Neural crest cell (in vitro differentiated cells): ENCODE results near the gene ST7. TPM values are rescaled to one million over a fixed set of nuclear protein-coding genes. Genes with fewer than 3 reads are reported as not detected.

Experiments
- DNase-seq: peaks from one replicate; pipeline ENCODE4 v3.0.0; 2021; ENCODE audit warnings: low read depth, mixed read lengths, low spot score
- H3K27ac Mint-ChIP-seq: one replicate; pipeline ENCODE4 v1.8.0; 2021; ENCODE audit warnings: mild to moderate bottlenecking, mixed read lengths; ENCODE audit not compliant: unreplicated experiment
- H3K27me3 Mint-ChIP-seq: 2 replicates; pipeline ENCODE4 v1.8.0; 2021; ENCODE audit warnings: low read depth, mild to moderate bottlenecking, mixed read lengths
- H3K36me3 Mint-ChIP-seq: 2 replicates; pipeline ENCODE4 v1.8.0; 2021; ENCODE audit warnings: low read depth, mild to moderate bottlenecking, mixed read lengths
- H3K4me1 Mint-ChIP-seq: 2 replicates; pipeline ENCODE4 v1.8.0; 2021; ENCODE audit warnings: mixed read lengths
- H3K4me3 Mint-ChIP-seq: one replicate; pipeline ENCODE4 v1.8.0; 2021; ENCODE audit warnings: mild to moderate bottlenecking, mixed read lengths
- H3K9me3 Mint-ChIP-seq: 2 replicates; pipeline ENCODE4 v1.8.0; 2021; ENCODE audit warnings: mixed read lengths
- CTCF ChIP-seq: fragments of 200-600 bp; sonication (generic); conservative IDR thresholded peaks from 2 replicates; pipeline ENCODE4 v1.5.0; 2021; ENCODE audit warnings: antibody characterized with exemption, mild to moderate bottlenecking
- total RNA-seq: library from RNA; stranded (reverse); gene quantifications from 2 replicates; pipeline ENCODE4 v1.2.1, GENCODE V29; 2021

The ST7 gene
- total RNA-seq, 1 donor from 2014 or later: 22.4 TPM

- Mint-ChIP-seq H3K4me1 (no peaks in the 10 kb centered on the region), H3K27ac (no peak overlapping the region), H3K9me3 (no peaks in the 10 kb centered on the region), H3K4me3 (no peak overlapping the region), H3K36me3 (no peaks in the 10 kb centered on the region), H3K27me3 (no peaks in the 10 kb centered on the region)
- DNase-seq: no peak
- no peak for TF ChIP-seq CTCF
Observed at GRCh38 chr7:117011419-117012260, 58.3 kb downstream of the ST7 start.

DNA sequence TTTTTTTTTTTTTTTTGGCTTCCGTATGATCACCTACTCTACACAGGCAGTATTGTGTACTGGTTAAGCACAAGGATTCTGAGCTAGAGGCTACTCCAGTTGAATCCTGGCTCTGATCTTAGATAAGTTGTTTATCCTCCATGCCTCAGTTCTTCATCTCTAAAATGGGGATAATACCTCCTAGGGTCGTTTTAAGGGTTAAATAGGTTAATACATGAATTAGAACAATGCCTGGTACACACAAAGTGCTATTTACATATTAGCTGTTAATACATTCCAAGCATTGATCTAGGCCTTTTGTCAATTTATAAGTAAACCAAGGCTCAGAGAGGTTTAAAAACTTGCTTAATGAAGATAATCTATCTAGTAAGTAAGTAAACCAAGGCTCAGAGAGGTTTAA, 59.0 kb downstream of the ST7 start:
- H3K27me3 Mint-ChIP-seq: no peaks in the 10 kb centered on the region
- H3K4me3 Mint-ChIP-seq: no peak overlapping the region
- no peaks in the 10 kb centered on the region for H3K9me3 Mint-ChIP-seq
- H3K4me1 Mint-ChIP-seq: no peaks in the 10 kb centered on the region
- H3K27ac Mint-ChIP-seq: no peak overlapping the region
- DNase-seq: no peak
- TF ChIP-seq CTCF: no peak
- no peaks in the 10 kb centered on the region for H3K36me3 Mint-ChIP-seq

DNA sequence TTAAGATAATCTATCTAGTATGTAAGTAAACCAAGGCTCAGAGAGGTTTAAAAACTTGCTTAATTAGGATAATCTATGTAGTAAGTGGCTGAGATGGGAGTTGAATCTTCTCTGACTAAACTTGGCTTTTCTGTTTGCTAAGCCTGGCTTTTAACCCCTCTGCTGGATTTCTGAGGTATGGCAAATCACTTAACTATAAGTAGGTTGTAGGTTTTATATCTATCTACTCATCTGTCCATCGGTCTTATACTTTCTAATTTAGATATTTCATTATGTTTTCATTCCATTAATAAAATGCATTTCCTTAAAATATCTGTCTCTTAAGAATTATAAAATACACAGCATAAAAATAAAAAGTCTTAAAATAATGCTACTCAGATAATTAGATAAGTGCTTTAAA, 59.4 kb downstream of the ST7 start:
- H3K9me3 Mint-ChIP-seq: no peaks in the 10 kb centered on the region
- no peak overlapping the region for H3K27ac Mint-ChIP-seq
- H3K27me3 Mint-ChIP-seq: no peaks in the 10 kb centered on the region
- H3K36me3 Mint-ChIP-seq: no peaks in the 10 kb centered on the region
- TF ChIP-seq CTCF: peak; percentile 56
- H3K4me1 Mint-ChIP-seq: no peaks in the 10 kb centered on the region
- no peak overlapping the region for H3K4me3 Mint-ChIP-seq
- no peak for DNase-seq

- H3K27me3 Mint-ChIP-seq: no peaks in the 10 kb centered on the region
- H3K27ac Mint-ChIP-seq: no peak overlapping the region
- no peaks in the 10 kb centered on the region for H3K9me3 Mint-ChIP-seq
Observed at GRCh38 chr7:117014099-117014656, 60.9 kb downstream of the ST7 start.

DNA sequence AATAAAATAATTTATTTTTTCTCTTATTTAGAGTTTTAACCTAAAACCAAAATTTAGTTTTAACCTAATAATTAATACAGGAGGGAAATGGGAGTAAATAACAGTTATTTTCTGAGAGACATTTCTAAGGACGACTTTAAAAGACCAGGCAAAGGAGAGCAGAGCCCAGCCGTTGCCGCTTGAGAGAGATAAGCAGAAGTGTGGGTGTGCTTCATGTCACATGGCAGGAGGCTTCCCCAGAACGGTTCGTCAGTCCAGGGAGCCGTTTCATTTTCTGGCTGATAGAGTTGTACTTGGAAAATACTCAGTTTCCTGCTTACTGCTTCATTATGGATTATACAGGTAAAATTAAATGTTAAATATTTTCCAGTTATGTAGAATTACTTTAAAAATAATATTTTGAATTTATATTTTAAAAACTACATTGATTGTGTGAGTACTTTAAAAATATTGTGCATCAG, 61.4 kb downstream of the ST7 start:
- no peak overlapping the region for H3K4me3 Mint-ChIP-seq
- no peaks in the 10 kb centered on the region for H3K36me3 Mint-ChIP-seq
- no peaks in the 10 kb centered on the region for H3K27me3 Mint-ChIP-seq
- no peak for DNase-seq
- TF ChIP-seq CTCF: no peak
- no peaks in the 10 kb centered on the region for H3K9me3 Mint-ChIP-seq
- H3K4me1 Mint-ChIP-seq: no peaks in the 10 kb centered on the region
- H3K27ac Mint-ChIP-seq: no peak overlapping the region

More at GRCh38 chr7:117014099-117014656, 60.9 kb downstream of the ST7 start:
- Mint-ChIP-seq H3K4me1 (no peaks in the 10 kb centered on the region), H3K36me3 (no peaks in the 10 kb centered on the region), H3K4me3 (no peak overlapping the region)
- no peak for TF ChIP-seq CTCF
- DNase-seq: no peak
